SHP77 treated with DMSO at 0.1 percent for 48 hours (cell line): Measurements from ENCODE around the gene ATP2A2.
A peak's percentile ranks its signal among the peaks of the same experiment; 100 is the strongest.

Source experiments
- DNase-seq: peaks from one replicate; lab custom pipeline; 2025; lab: John Stamatoyannopoulos, UW

The ATP2A2 gene

DNA sequence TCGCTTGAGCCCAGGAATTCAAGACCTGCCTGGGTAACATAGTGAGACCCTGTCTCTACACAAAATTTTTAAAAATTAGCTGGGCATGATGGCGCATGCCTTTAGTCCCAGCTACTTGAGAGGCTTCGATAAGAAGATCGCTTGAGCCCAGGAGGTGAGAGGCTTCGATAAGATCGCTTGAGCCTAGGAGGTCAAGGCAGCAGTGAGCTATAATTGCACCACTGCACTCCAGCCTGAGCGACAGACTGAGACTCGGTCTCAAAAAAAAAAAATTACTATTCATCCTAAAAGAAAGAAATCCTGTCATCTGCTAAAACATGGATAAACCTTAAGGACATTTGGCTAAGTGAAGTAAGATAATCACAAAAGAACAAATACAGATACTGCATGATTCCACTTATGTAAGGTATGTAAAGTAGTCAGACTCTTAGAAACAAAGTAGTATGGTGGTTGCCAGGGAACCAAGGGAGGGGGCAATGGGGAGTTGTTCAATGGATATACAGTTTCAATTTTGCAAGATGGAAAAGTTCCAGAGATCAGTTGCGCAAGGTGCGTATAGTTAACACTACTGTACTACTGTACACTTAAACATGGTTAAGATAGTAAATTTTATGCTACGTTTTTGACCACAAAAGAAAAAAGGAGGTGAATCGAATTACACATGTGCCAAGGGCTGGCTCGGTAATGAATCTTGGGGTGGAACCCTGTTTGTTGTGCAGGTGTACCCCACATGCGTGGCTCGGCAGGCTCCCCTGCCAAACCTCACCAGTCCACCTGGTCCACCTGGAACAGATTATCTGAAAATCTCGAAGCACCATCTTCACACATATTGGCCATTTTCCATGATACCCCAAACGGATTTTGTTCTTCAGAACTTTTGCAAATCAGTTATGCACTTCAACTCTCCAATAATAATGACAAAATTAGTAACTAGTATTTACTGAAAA lies 18.3 kb upstream of the ATP2A2 start:
- no peak for DNase-seq

DNA sequence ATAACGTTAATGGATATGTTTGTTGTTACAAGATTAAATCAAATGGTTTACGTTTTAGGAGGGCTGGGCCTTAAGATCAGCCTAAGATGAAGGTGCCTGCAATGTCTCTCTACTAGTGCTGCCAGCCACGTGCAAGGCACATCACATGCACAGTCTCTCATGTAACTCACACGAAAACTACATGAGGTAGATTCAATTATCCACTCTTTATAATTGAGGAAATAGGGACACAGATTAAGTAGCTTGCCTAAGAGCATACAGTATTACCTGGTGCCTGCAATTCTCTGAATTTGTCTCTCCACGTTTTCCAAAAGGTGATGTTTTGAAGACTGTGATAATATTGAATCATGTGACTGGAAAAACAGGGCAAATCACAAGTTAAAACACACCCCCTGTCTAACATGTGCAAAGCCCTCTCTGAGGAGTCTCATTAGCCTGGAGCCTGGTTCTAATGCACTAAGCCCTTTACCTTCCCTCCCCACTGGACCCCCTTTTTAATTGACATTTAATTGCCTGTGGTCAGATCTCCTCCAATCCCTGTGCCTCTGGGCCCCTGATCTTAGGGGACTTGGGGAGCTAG lies 14.6 kb upstream of the ATP2A2 start:
- DNase-seq: no peak

DNA sequence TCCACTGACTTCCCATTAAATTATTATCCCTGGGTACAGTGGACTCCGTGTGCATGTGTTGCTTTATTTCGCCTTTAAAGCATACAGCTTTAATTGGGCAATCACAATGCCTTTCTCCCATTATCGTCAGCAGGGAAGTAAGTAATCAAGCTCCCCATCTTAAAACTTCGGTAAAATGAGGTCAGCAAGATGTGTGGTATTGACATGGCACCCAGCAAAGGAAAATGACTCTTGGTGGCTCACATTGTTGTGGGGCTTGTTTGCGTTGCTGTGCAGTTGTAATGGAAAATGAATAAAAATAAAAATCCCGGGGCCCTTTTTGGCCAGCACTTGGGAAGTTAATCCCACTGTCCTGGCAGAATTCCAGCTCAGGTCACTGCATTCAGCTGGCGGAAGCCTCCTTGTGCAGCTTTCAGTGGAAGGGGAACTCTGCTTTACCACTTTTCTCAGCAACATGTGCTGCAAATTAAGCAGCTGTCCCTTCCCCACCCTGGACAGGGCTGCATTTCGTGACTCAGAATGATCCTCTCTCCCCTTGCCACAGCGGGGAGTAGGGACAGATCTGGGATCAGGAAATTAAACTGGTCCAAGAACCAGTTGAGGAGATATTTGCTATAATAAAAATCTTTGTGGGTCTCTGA lies 13.9 kb upstream of the ATP2A2 start:
- DNase-seq: peak; percentile 26

DNA sequence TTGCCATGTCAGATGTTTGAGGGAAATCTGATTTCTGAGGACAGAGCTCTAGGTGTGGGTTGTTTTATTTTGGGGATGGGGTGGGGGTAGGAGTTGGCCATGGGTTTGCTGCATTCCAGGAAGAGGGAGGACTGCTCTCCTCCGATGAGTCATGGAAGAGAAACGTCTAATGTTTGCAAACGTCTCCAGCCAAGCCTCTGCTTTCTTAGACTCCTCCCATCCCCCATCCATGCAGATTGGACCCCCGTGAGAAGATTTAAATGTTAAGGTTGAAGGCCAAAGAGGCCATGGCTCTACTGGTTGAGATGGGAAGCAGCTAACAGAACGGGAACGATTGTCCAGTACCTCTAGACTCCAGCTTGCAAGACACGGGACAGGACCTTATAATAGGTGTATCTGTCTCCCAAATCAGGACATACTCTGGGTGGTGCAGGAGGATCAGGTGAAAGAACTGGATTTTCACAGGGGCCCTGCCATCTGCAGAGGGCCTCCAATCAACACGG lies 11.4 kb upstream of the ATP2A2 start:
- no peak for DNase-seq

DNA sequence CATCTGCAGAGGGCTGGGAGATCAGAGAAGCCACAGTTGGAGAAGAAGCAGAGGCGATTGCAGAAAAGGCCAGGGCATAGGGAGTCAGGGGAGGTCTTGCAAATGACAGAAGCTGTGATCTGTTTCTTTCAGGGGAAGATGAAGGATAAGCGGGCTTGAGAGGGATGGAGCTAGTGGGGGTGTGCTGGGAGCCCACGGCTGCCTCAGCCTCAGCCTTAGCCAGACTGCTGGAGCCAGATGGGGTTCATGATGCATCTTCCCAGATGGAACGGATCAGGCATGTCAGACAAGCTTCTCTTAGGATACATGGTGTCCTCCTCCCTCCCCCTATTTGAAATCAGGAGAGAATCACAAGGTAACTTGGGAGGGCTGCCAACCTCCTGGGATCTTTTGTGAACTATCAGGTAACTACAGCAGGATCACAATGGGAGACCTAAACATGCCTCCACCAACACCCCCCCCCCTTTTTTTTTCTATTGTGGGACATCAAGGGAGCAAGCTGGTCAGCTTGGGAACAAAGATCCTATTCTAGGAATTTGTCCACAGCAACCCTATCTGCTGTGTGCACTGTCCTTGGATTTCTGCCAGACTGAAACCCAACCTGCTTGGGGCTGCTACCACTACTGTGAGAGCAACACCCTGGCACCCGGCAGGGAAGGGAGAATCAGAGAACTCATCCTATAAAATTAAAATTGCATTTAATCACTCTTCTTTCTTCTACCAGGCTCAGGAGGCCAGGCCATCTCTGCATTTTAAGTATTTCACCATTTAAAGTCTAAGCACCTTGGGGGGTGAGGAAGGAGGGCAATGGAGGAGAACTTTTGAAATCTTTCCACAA lies 10.7 kb upstream of the ATP2A2 start:
- peak; percentile 29 for DNase-seq

- no peak for DNase-seq
These were observed 10.0 kb upstream of the ATP2A2 start for GRCh38 chr12:110271015-110271414.

GRCh38 chr12:110277530-110278254 lies 3.4 kb upstream of the ATP2A2 start:
- DNase-seq: no peak

- DNase-seq: no peak
These were observed 2.9 kb upstream of the ATP2A2 start for GRCh38 chr12:110278255-110278536.

- no peak for DNase-seq
These were observed 1.3 kb upstream of the ATP2A2 start for GRCh38 chr12:110279566-110280375.

DNA sequence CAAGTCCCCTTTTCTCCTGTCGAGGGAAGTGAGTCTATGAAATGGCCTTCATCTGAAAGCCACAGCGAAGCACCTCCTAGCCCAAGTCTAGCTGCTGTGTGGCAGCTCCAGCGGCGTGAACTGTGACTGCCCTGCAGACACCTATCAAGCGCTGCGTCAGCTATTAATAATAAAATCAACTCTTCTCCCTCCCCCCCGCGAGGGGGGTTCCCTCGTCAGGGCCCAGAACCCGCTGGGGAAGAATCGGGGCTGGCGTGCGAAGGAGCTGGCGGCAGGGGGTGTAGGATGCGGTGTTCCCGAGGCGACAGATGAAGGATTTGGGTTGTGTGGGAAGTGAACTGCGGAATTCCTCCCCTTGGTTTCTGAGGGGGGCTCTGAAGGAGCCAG lies 662 bp upstream of the ATP2A2 start:
- no peak for DNase-seq

DNA sequence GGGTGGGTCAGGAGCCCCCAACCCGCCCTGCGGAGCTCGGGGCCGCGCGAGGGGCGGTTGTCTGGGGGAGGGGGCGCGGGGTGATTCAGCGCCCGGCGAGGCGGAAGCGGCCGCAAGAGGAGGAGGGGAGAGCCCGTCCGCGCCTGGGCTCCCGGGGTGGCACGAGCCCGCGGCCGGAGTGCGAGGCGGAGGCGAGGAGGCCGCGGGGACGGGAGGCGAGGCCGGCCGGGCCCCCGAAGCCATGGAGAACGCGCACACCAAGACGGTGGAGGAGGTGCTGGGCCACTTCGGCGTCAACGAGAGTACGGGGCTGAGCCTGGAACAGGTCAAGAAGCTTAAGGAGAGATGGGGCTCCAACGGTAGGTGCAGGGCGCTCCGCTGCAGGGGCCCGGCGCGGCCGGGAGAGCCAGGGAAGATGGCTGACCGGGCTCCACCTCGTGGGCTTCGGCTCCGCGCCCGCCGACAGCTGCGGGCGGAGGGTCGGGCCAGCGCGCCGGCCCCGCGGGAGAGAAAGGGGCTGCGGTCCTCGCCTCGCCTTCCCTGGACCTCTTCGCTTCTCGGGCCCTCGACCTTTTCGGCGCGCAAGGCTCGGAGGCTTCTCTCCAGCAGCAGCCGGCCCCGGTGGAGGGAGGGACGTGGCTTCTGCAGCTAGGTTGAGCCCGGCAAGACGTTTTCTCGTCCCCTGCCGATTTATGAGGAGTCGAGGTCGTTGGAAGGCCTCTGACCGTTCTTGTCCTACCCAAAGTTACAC lies 677 bp downstream of the ATP2A2 start:
- DNase-seq: no peak

GRCh38 chr12:110282300-110282860 lies 1.3 kb downstream of the ATP2A2 start:
- DNase-seq: no peak

DNA sequence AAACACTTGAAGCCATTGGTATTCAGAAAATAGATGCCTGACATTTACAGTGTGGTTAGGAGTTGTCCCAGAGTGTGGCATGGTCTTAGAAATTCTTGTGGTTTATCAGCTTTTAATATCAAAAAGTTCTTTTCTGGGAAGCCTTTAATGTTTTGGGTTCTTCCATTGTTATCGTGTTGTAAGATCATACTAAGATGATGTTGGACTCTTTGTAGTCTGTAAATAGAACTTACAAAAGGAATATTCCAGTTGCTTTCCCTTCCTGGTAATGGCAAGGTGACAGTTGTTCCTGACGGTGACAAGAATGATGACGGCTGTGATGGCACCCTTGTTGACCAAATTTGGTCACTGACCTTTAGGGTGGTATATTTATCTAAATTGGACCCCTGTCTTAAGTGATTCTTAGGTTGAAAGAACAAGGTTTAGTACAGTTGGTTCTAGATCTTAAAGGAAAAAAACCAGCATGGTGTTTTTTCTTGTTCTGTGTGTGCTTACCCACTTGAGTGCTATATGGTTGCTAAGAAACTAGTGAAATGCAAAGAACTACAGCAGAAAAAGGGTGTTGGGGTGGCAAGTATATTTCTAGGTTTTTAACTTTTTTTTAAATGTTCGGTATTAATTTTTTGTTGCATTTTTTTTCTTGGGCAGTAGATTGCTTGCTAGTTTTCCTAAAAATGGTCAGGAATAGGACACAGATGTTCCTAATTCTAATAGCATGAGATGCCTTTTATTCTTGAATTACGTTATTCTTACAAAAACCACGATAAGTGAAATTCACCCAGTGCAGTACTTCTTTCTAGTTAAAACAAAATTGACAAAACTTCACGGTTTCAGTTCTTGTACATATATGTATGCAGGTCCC lies 2.1 kb downstream of the ATP2A2 start:
- no peak for DNase-seq

- no peak for DNase-seq
These were observed 3.5 kb downstream of the ATP2A2 start for GRCh38 chr12:110284597-110284996.

DNA sequence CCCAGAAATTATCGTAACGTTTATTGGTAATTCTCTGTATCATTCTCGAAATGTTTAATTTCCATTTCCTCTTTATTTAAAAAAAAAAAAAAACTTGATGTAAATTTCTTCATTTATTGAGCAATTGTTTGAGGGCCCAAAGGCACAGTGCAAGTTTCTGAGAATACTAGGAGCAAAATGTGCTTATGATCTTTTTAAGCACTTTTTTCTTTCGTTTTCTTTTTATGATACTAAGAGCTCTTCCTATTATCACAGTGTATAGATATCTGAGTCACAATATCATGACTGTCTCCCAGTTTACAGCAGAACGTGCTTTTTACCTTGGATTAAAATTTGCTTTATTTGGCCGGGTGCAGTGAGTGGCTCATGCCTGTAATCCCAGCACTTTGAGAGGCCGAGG lies 5.6 kb downstream of the ATP2A2 start:
- DNase-seq: no peak

GRCh38 chr12:110287986-110288385 lies 6.9 kb downstream of the ATP2A2 start:
- DNase-seq: no peak

- DNase-seq: no peak
These were observed 8.1 kb downstream of the ATP2A2 start for GRCh38 chr12:110289044-110289710.

GRCh38 chr12:110289711-110290078 lies 8.6 kb downstream of the ATP2A2 start:
- DNase-seq: no peak
